PC-9 (cell line): ENCODE measurements around the gene DHCR7.

Experiments used
- EZH2 ChIP-seq: fragments of 200-600 bp; sonication (generic); IDR thresholded peaks from 2 replicates; pipeline ENCODE4 v1.8.0; 2017; ENCODE audit warnings: antibody characterized with exemption, low read depth
- TF ChIP-seq, protein P1 (sequence below): fragments of 200-600 bp; sonication (generic); conservative IDR thresholded peaks from 2 replicates; pipeline ENCODE4 v1.6.1; 2017; ENCODE audit warnings: mixed run types, antibody characterized with exemption, mild to moderate bottlenecking, moderate library complexity

DNA sequence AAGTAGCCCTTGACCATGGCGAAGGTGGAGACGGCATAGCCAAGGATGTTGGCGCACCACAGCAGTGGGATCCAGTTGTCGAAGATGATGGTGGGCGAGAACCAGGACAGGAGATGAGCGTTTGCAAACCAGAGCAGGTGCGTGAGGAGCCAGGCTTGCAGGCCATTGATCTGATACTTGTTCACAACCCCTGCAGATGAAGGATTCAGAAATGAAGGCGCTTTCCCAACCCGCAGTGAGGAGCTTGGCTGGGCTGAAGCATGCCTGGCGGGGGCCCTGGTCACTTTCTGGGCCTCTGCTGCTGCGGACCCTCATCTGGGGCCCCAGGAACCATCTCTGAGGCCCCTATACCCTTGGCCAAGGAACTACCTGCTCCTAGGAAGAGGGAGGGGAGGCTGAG lies 6.9 kb downstream of the DHCR7 start:
- TF ChIP-seq, protein P1, sequence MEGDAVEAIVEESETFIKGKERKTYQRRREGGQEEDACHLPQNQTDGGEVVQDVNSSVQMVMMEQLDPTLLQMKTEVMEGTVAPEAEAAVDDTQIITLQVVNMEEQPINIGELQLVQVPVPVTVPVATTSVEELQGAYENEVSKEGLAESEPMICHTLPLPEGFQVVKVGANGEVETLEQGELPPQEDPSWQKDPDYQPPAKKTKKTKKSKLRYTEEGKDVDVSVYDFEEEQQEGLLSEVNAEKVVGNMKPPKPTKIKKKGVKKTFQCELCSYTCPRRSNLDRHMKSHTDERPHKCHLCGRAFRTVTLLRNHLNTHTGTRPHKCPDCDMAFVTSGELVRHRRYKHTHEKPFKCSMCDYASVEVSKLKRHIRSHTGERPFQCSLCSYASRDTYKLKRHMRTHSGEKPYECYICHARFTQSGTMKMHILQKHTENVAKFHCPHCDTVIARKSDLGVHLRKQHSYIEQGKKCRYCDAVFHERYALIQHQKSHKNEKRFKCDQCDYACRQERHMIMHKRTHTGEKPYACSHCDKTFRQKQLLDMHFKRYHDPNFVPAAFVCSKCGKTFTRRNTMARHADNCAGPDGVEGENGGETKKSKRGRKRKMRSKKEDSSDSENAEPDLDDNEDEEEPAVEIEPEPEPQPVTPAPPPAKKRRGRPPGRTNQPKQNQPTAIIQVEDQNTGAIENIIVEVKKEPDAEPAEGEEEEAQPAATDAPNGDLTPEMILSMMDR: no peak
- no peak for TF ChIP-seq EZH2
